GM21367 (cell line): ENCODE data around the gene HMGA1.
"Not testable (repeated sequence)": the region's sequence is repeated elsewhere in the genome, so short reads cannot be mapped to it uniquely, and the experiment has no call there.

Experiments used
- ATAC-seq: cut with Tn5 transposase; IDR thresholded peaks from one replicate; pipeline ENCODE4 v1.9.1; 2021; ENCODE audit not compliant: unreplicated experiment

Gene HMGA1

GRCh38 chr6:34259529-34260069 is 22.9 kb downstream of the HMGA1 start:
- ATAC-seq, result no peak

GRCh38 chr6:34260576-34261267 is 24.0 kb downstream of the HMGA1 start:
- no peak for ATAC-seq

GRCh38 chr6:34263484-34263883 is 26.8 kb downstream of the HMGA1 start:
- ATAC-seq, result not testable (repeated sequence)

DNA sequence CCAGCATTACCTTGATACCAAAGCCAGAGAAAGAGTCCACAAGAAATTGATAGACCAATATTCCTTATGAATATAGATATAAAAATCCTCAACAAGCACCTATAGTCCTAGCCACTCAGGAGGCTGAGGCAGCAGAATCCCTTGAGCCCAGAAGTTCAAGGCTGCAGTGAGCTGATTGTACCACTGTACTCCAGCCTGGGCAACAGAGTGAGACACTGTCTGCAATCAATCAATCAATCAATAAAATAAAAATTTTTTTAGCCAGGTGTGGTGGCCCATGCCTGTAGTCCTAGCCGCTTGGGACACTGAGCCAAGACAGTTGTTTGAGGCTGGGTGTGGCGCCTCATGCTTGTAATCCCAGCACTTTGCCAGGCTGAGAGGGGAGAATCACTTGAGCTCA is 31.1 kb downstream of the HMGA1 start:
- ATAC-seq, result no peak

- not testable (repeated sequence) for ATAC-seq
Measured at GRCh38 chr6:34269132-34269531, 32.5 kb downstream of the HMGA1 start.

DNA sequence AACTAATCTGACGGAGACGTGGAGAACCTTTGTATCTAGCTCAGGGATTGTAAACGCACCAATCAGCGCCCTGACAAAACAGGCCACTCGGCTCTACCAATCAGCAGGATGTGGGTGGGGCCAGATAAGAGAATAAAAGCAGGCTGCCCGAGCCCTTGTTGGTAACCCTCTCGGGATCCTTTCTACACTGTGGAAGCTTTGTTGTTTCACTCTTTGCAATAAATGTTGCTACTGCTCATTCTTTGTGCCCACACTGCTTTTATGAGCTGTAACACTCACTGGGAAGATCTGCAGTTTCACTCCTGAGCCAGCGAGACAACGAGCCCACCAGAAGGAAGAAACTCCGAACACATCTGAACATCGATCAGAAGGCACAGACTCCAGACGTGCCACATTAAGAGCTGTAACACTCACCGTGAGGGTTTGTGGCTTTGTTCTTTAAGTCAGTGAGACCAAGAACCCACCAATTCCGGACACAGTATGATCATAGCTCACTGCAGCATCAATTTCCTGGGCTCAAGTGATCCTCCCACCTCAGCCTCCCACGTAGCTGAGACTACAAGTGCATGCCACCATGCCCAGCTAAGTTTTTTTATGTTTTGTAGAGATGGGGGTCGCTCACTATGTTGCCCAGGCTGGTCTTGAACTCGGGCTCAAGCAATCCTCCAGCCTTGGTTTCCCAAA is 33.1 kb downstream of the HMGA1 start:
- ATAC-seq, result not testable (repeated sequence)

GRCh38 chr6:34272013-34272926 is 35.6 kb downstream of the HMGA1 start:
- ATAC-seq, result no peak

- ATAC-seq, result no peak
Measured at GRCh38 chr6:34273242-34273805, 36.7 kb downstream of the HMGA1 start.

GRCh38 chr6:34274129-34274528 is 37.5 kb downstream of the HMGA1 start:
- no peak for ATAC-seq

DNA sequence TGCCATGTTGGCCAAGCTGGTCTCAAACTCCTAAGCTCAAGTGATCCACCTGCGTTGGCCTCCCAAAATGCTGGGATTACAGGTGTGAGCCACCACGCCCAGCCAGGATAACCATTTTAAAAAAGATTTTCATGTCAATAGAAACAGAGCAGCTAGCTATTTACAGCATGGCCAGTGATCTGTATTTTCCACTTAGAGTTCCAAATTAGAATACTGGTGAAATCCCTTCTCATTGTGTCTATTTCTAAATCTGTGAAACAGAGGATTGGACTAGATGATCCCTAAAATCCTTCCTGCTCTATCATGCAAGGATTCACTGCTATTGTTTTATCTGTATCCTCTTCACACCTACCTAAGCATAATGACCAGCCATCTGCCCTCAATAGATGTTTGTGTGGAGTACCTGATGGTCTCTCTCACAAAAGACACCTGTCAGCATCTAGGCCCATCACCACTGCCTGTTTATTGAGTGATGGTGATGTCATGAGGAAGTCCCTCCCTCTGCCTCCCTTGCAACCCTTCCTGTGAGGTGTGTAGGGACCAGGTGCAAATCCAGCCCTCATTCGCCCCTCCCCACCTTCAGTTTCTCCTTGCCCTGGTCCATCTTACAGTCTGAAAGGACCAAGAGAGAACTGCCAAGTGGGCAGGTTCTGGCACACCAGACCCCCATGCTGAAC is 38.6 kb downstream of the HMGA1 start:
- ATAC-seq, result no peak

GRCh38 chr6:34276191-34276590 is 39.5 kb downstream of the HMGA1 start:
- no peak for ATAC-seq

DNA sequence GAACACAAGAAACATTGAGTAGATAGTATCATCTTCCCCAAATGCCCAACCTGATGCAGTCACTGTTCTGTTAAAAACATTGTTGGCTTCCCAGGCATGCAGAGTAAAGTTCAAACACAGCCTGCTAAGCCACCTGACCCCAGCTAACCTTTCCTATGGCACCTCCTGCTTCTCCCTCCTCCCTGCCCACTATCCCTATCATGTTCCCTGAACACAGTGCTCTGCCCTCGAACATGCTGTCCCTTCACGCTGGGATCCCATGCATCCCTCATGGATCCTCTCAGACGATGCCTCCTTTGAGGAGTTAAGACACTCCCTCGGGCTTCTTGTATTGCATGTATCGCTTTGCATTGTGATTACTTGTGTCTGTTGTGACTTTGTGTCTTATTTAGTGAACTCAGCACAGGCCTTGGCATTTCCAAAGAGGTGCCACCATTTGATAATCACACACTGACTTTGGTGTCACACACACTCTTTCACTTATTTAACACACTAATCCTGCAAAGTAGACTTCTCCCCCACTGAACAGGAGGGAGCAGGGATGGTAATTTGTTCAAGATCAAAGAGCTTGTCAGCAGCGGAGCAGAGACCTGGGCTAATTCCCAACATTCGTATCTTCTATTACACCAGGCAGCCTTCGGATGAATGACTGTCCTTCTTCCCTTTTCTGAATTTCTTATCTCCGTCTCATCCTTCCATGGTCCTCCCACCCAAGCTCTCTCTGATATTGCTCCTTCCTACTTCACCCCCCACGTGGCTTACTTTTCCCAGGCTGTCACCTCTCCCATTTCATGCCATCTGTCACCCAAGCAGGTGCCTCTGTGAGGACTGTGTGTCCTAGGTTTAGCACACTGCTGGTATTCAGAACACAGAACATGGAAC is 40.4 kb downstream of the HMGA1 start:
- no peak for ATAC-seq

DNA sequence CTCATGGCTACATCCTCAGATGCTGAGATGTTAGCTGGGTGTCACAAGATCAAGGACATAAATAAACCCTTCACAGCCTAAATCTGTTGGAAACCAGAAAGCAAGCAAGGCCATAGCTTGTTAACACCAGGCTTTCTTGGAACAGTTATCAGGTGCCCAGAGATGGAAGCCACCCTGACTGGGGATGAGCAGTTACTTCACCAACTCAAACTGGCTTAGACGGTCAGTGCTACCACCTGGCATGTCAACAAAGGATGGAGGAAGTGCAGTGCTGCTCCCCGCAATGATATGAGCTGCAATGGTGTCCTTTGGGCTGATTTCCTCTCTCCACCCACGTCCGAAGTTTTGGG is 41.1 kb downstream of the HMGA1 start:
- ATAC-seq, result no peak

DNA sequence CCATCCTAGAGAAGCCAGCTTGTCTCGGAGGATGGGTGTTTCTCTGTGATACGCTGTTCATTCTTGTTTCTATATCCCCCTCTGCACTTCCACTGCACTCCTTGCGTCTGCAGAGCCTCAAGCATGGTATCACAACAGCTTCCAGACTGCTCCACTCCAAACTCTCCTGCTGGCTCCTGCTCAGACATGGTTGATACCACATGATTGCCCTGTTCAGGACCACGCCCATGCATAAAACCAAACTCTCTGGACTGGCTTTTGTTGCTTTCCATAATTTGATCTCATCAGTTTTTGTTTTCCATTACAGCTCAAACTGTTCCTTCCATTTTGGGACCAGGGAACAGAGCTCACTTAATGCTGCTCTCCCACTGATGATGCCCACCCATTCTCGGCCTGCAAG is 42.2 kb downstream of the HMGA1 start:
- no peak for ATAC-seq

GRCh38 chr6:34280216-34280615 is 43.5 kb downstream of the HMGA1 start:
- no peak for ATAC-seq

GRCh38 chr6:34281702-34282334 is 45.1 kb downstream of the HMGA1 start:
- no peak for ATAC-seq

DNA sequence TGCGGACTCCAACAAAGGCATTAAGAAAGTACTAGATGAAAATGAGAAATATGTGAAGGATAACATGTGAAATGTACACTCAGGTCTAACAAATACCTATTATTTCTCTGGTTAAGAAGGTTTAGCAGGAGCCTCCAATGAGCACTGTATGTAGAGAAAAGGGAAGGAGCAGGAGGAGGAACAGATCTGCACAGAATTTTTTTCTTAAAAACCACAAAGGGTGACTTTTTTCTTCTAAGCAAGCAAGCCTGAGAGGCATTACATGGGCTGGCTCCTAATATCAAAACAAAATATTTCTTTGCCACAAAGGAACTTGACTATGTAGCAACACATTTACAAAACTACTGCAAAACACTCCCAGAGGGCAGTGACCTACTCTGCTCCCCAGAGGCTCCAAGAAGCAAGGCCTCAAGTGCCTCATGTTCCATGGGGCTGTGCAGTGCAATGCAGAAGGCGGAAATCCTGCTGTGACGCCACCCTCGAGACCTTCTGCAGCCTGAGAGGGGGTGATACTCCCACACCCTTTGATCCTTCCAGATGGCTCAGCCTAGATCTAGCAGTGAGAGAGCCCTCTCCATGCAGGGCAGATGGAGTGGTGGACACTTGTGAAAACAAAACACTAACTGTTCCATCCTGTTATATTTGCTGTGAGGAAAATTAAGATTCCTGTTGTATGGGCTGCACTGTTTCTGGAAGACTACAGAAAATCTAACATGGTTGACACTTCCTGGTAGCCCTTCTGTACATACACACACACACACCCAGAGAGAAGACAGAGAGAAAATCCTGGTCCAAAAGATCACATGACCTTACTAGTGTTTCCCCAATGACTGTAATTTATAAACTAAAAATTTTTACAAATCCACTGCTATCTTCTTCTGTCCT is 48.1 kb downstream of the HMGA1 start:
- ATAC-seq, result no peak
